B cell (primary cell): Measurements from ENCODE around the gene SNTG2.

ENCODE experiments used
- EZH2 ChIP-seq: IDR thresholded peaks from 2 replicates; pipeline ENCODE4 v1.6.1; 2012; ENCODE audit warnings: borderline replicate concordance, low read depth, mild to moderate bottlenecking, moderate library complexity, low read length; ENCODE audit not compliant: insufficient read depth, poor library complexity, severe bottlenecking
- TF ChIP-seq, protein P1 (sequence below): fragments of 200-600 bp; IDR thresholded peaks from one replicate; pipeline ENCODE4 v1.8.0; 2022; ENCODE audit warnings: antibody characterized with exemption, mild to moderate bottlenecking

DNA sequence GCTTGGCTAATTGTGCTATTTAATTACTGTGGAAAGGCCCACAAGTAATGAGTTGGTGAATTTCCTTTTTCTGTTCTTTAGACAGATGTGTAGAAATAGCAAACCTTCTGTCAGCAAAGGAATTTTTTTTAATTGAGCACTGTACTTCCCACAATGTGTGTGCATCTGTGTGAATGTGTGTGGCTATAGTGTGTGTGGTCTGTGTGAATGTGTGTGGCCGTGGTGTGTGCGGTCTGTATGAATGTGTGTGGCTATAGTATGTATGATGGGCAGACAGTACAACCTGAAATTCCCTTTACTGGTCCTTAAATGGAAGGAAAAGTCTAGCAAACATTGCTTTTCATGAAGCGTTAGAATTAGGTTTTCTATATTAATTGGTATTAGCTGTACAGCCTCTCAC is 259.1 kb downstream of the SNTG2 start:
- TF ChIP-seq, protein P1, sequence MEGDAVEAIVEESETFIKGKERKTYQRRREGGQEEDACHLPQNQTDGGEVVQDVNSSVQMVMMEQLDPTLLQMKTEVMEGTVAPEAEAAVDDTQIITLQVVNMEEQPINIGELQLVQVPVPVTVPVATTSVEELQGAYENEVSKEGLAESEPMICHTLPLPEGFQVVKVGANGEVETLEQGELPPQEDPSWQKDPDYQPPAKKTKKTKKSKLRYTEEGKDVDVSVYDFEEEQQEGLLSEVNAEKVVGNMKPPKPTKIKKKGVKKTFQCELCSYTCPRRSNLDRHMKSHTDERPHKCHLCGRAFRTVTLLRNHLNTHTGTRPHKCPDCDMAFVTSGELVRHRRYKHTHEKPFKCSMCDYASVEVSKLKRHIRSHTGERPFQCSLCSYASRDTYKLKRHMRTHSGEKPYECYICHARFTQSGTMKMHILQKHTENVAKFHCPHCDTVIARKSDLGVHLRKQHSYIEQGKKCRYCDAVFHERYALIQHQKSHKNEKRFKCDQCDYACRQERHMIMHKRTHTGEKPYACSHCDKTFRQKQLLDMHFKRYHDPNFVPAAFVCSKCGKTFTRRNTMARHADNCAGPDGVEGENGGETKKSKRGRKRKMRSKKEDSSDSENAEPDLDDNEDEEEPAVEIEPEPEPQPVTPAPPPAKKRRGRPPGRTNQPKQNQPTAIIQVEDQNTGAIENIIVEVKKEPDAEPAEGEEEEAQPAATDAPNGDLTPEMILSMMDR, result no peak
- TF ChIP-seq EZH2, result no peak
